H1 (cell line): ENCODE results near the gene AHRR. TPM values are rescaled to one million over a fixed set of nuclear protein-coding genes. Genes with fewer than 3 reads are reported as not detected.

Source experiments
- CTCF ChIA-PET: fragments of 300-600 bp; sonication (Branson Sonifier 250); formaldehyde crosslinking; loops from one replicate; lab custom pipeline; 2021; ENCODE audit not compliant: partially characterized antibody; lab: Charles Lee
- POLR2A ChIA-PET: fragments of 300-600 bp; sonication (Branson Sonifier 250); formaldehyde crosslinking; loops from one replicate; lab custom pipeline; 2021; ENCODE audit warnings: inconsistent platforms; ENCODE audit not compliant: partially characterized antibody; lab: Charles Lee
- DNase-seq, 2 experiments: peaks; one replicate each; pipeline versions ENCODE4 v3.0.0 to v3.0.0-alpha.2; 2010 to 2022; ENCODE audit warnings: low spot score in 2 of 2, low read depth in 1 of 2, mixed read lengths in 1 of 2
- FAIRE-seq: peaks from 2 replicates; lab custom pipeline; 2011; peaks lifted over from hg19 to GRCh38; lab: Jason Lieb, UNC
- H2AFZ ChIP-seq: 2 replicates; pipeline ENCODE4 v1.8.1; 2012; ENCODE audit warnings: low read length, inconsistent platforms
- H2AK5ac ChIP-seq: 2 replicates; pipeline ENCODE4 v1.6.1; 2013; ENCODE audit warnings: low read depth, low read length
- H2BK120ac ChIP-seq: replicated peaks from 2 replicates; pipeline ENCODE3; 2013; ENCODE audit warnings: low read depth, low read length, inconsistent platforms
- H2BK12ac ChIP-seq: 2 replicates; pipeline ENCODE4 v1.6.1; 2013; ENCODE audit warnings: low read depth, low read length
- H2BK15ac ChIP-seq: 2 replicates; pipeline ENCODE4 v1.6.1; 2013; ENCODE audit warnings: low read length
- H2BK20ac ChIP-seq: 2 replicates; pipeline ENCODE4 v1.6.1; 2013; ENCODE audit warnings: low read length
- H2BK5ac ChIP-seq: 2 replicates; pipeline ENCODE4 v1.6.1; 2013; ENCODE audit warnings: low read depth, low read length
- H3K14ac ChIP-seq: 2 replicates; pipeline ENCODE4 v1.6.1; 2013; ENCODE audit warnings: inconsistent platforms; ENCODE audit not compliant: insufficient read length
- H3K18ac ChIP-seq: 2 replicates; pipeline ENCODE4 v1.6.1; 2013; ENCODE audit warnings: low read length; ENCODE audit errors: extremely low read depth
- H3K23ac ChIP-seq: 2 replicates; pipeline ENCODE4 v1.6.1; 2013; ENCODE audit warnings: inconsistent platforms; ENCODE audit not compliant: insufficient read length
- H3K23me2 ChIP-seq: 2 replicates; pipeline ENCODE4 v1.6.1; 2013; ENCODE audit warnings: low read depth, low read length
- H3K27ac ChIP-seq: 2 replicates; pipeline ENCODE4 v1.6.1; 2011; ENCODE audit warnings: low read depth, low read length, inconsistent platforms
- H3K27me3 ChIP-seq, 4 experiments: replicated peaks in 1 of 4; 1 replicate in 1 of 4; 2 replicates in 3 of 4; pipeline versions ENCODE4 v1.6.1 to v1.8.1; 2011 to 2013; ENCODE audit warnings: low read length in 3 of 4, mild to moderate bottlenecking in 3 of 4, inconsistent platforms in 2 of 4, mixed read lengths in 2 of 4, moderate library complexity in 1 of 4; ENCODE audit not compliant: control insufficient read depth in 3 of 4, insufficient read depth in 3 of 4; ENCODE audit errors: extremely low read depth in 1 of 4
- H3K36me3 ChIP-seq, 4 experiments: 2 replicates each; pipeline versions ENCODE4 v1.6.1 to v1.8.1; 2011 to 2013; ENCODE audit warnings: mild to moderate bottlenecking in 4 of 4, low read length in 3 of 4, moderate library complexity in 2 of 4, control low read depth in 1 of 4, inconsistent platforms in 1 of 4; ENCODE audit not compliant: insufficient read depth in 4 of 4, control insufficient read depth in 2 of 4
- H3K4ac ChIP-seq: replicated peaks from 2 replicates; pipeline ENCODE3; 2013; ENCODE audit warnings: low read length, low read depth, mixed read lengths, inconsistent platforms; ENCODE audit not compliant: insufficient read length
- H3K4me1 ChIP-seq, 4 experiments: replicated peaks in 1 of 4; 1 replicate in 1 of 4; 2 replicates in 3 of 4; pipeline versions ENCODE4 v1.6.1 to v1.8.1; 2011 to 2013; ENCODE audit warnings: low read length in 3 of 4, inconsistent platforms in 2 of 4, mixed read lengths in 1 of 4; ENCODE audit not compliant: insufficient read depth in 4 of 4, control insufficient read depth in 3 of 4
- H3K4me2 ChIP-seq, 2 experiments: 2 replicates each; pipeline versions ENCODE4 v1.6.1 to v1.8.1; 2011 to 2013; ENCODE audit warnings: low read depth in 2 of 2, low read length in 2 of 2, control low read depth in 1 of 2, inconsistent platforms in 1 of 2, mild to moderate bottlenecking in 1 of 2; ENCODE audit not compliant: insufficient read depth in 1 of 2
- H3K4me3 ChIP-seq, 4 experiments: fragments of 200-600, 300-600 bp in 1 of 4; sonication (generic), shearing (Covaris generic), sonication (Bioruptor Twin) in 1 of 4; 2 replicates each; pipeline versions ENCODE4 v1.5.1 to v1.8.1; 2011 to 2016; ENCODE audit warnings: low read length in 4 of 4, low read depth in 3 of 4, control low read depth in 2 of 4, inconsistent platforms in 2 of 4, mild to moderate bottlenecking in 2 of 4, mixed read lengths in 1 of 4, moderate library complexity in 1 of 4; ENCODE audit not compliant: insufficient read depth in 2 of 4; ENCODE audit errors: extremely low read depth in 1 of 4
- H3K56ac ChIP-seq: replicated peaks from 2 replicates; pipeline ENCODE3; 2013; ENCODE audit warnings: low read depth, mild to moderate bottlenecking, mixed read lengths, low read length, inconsistent platforms; ENCODE audit not compliant: insufficient read length
- H3K79me1 ChIP-seq: 2 replicates; pipeline ENCODE4 v1.6.1; 2013; ENCODE audit warnings: low read depth, low read length, control low read depth
- H3K79me2 ChIP-seq, 2 experiments: 2 replicates each; pipeline versions ENCODE4 v1.6.1 to v1.8.1; 2012 to 2013; ENCODE audit warnings: low read length in 2 of 2, mild to moderate bottlenecking in 2 of 2, inconsistent platforms in 1 of 2; ENCODE audit not compliant: insufficient read depth in 2 of 2, control insufficient read depth in 1 of 2
- H3K9ac ChIP-seq, 4 experiments: replicated peaks in 1 of 4; 1 replicate in 1 of 4; 2 replicates in 3 of 4; pipeline versions ENCODE4 v1.6.1 to v1.8.1; 2011 to 2013; ENCODE audit warnings: low read depth in 3 of 4, low read length in 3 of 4, control low read depth in 2 of 4, mild to moderate bottlenecking in 2 of 4, moderate library complexity in 2 of 4, inconsistent platforms in 1 of 4; ENCODE audit errors: extremely low read depth in 1 of 4
- H3K9me3 ChIP-seq, 2 experiments: 2 replicates each; pipeline versions ENCODE4 v1.6.1 to v1.8.1; 2012 to 2013; ENCODE audit warnings: mild to moderate bottlenecking in 2 of 2, moderate library complexity in 2 of 2, control low read depth in 1 of 2, inconsistent platforms in 1 of 2, low read depth in 1 of 2, low read length in 1 of 2, mixed read lengths in 1 of 2; ENCODE audit not compliant: insufficient read depth in 2 of 2
- H4K20me1 ChIP-seq, 2 experiments: replicated peaks in 1 of 2; 2 replicates each; pipeline versions ENCODE3 to v1.8.1; 2011 to 2013; ENCODE audit warnings: inconsistent platforms in 2 of 2, low read length in 2 of 2, mild to moderate bottlenecking in 1 of 2; ENCODE audit not compliant: insufficient read depth in 2 of 2, control insufficient read depth in 1 of 2
- H4K5ac ChIP-seq: 2 replicates; pipeline ENCODE4 v1.6.1; 2013; ENCODE audit warnings: low read length, low read depth, mixed read lengths, inconsistent platforms; ENCODE audit not compliant: insufficient read length
- H4K8ac ChIP-seq: 2 replicates; pipeline ENCODE4 v1.8.0; 2013; ENCODE audit warnings: mild to moderate bottlenecking, moderate library complexity, low read length, inconsistent platforms; ENCODE audit not compliant: insufficient read depth; ENCODE audit errors: extremely low read depth
- H4K91ac ChIP-seq: replicated peaks from 2 replicates; pipeline ENCODE3; 2013; ENCODE audit warnings: low read length, mixed read lengths, inconsistent platforms; ENCODE audit not compliant: insufficient read length
- CBX8 ChIP-seq: fragments of 300-800, 300-1000 bp; sonication (generic); IDR thresholded peaks from 2 replicates; pipeline ENCODE4 v1.7.1; 2016; ENCODE audit warnings: low read depth, low read length, borderline replicate concordance
- EGR1 ChIP-seq: IDR thresholded peaks from 2 replicates; pipeline ENCODE4 v1.6.1; 2011; ENCODE audit warnings: low read depth, low read length, borderline replicate concordance
- EZH2 ChIP-seq: fragments of 200-600 bp; sonication (generic); IDR thresholded peaks from 2 replicates; pipeline ENCODE4 v1.7.1; 2012; ENCODE audit warnings: low read depth, mild to moderate bottlenecking, moderate library complexity, low read length, inconsistent platforms; ENCODE audit not compliant: severe bottlenecking
- GABPA ChIP-seq: IDR thresholded peaks from 2 replicates; pipeline ENCODE4 v1.6.1; 2011; ENCODE audit warnings: mild to moderate bottlenecking, low read length, moderate library complexity, borderline replicate concordance; ENCODE audit not compliant: insufficient read depth
- NRF1 ChIP-seq: IDR thresholded peaks from 2 replicates; pipeline ENCODE4 v1.6.1; 2011; ENCODE audit warnings: mild to moderate bottlenecking, low read depth, low read length, improper control_type of control experiment
- RBBP5 ChIP-seq: IDR thresholded peaks from 2 replicates; pipeline ENCODE4 v1.7.1; 2012; ENCODE audit warnings: low read depth, mild to moderate bottlenecking, inconsistent platforms, low read length, moderate library complexity, borderline replicate concordance
- SAP30 ChIP-seq: fragments of 300-600 bp; sonication (generic); IDR thresholded peaks from 2 replicates; pipeline ENCODE4 v1.7.1; 2012; ENCODE audit warnings: low read length, moderate library complexity, mild to moderate bottlenecking, inconsistent platforms; ENCODE audit not compliant: insufficient read depth, insufficient replicate concordance
- SIN3A ChIP-seq, 2 experiments: IDR thresholded peaks in 1 of 2; conservative IDR thresholded peaks in 1 of 2; 2 replicates each; pipeline ENCODE4 v1.6.1; 2011 to 2012; ENCODE audit warnings: low read length in 2 of 2, improper control_type of control experiment in 1 of 2, low read depth in 1 of 2, mild to moderate bottlenecking in 1 of 2
- TAF1 ChIP-seq: IDR thresholded peaks from 2 replicates; pipeline ENCODE4 v1.6.1; 2011; ENCODE audit warnings: mild to moderate bottlenecking, low read depth, low read length
- WGBS, 2 experiments: shearing (Covaris generic) in 1 of 2; methylation state at CpG; one replicate each; pipeline versions ENCODE4 v1.1.6 to v1.1.7; 2013 to 2015; ENCODE audit warnings: low lambda C conversion rate in 2 of 2, mixed read lengths in 2 of 2, inconsistent platforms in 1 of 2, low coverage in 1 of 2, missing lambda C conversion rate in 1 of 2; ENCODE audit not compliant: insufficient replicate concordance in 2 of 2, insufficient coverage in 1 of 2, insufficient read length in 1 of 2; ENCODE audit errors: extremely low coverage in 1 of 2, missing lambda C conversion rate in 1 of 2; 5-methylcytosine and 5-hydroxymethylcytosine counted together
- polyA plus RNA-seq, 7 experiments: library from polyadenylated mRNA; depleted of rRNA in 3 of 7; stranded (reverse) in 5 of 7; unstranded in 2 of 7; fragments of >200 nt in 5 of 7; fragments of 200-250 nt in 2 of 7; gene quantifications; 1 replicate in 5 of 7; 2 replicates in 1 of 7; 4 replicates in 1 of 7; pipeline versions ENCODE4 v1.2.1 to v1.2.3, GENCODE V29; 2011 to 2013; ENCODE audit warnings: missing spikeins in 2 of 7, mixed read lengths in 2 of 7
- total RNA-seq: library from RNA; stranded (reverse); fragmentation: NEBNext Ultra II Directional; extraction: Animal tissue kit (Norgen Biotek cat#: 25700); gene quantifications from 2 replicates; pipeline ENCODE4 v1.2.1, GENCODE V29; 2021

AHRR gene
- total and polyA plus RNA-seq, 2 of the 8 experiments (the other 6 are each of a cell fraction or from before 2014, with no cell fraction given): 0.41 to 0.80 TPM

DNA sequence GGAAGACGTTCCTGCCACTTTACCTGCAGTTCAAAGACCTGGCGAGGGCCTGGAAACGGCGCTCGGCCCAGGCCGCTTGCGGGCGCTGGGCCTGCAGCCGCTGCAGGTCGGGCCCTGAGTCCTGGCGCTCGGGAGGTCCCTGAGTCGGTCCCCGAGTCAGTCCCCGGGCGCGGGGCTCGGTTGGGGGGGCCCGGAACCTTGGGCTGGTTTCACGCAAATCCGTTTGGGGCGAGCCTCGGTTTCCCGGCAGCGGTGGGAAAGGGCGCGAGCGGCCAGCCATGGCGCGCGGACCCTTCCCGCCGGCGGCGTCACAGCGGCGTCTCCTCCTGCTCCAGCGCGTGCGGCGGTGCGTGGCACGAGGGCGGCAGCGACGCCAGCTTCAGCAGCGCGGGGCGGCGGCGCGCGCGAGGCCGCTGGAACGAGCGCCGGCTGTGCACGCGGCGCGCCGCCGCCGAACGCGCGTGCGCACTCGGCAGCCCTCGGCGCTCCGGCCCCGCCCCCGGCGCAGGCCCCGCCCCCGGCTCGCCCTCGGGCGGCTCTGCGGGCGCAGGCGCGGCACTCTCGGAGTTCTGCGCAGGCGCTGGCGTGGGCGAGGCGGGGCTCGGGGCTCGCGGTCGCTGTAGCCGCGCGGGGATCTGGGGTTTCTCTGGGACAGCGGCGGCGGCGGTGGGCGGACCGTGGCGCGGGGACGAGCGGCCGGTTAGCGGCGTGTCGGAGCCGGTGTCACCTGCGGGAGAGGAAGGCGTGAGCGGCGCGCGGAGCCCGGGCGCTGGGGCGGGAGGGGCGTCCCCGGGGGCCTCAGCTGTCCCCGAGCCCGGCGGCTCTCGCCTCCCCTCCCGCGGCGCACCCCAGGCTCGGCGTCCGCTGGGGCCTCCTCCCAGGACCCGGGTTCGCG is 151.4 kb downstream of the AHRR start:
- Histone ChIP-seq H3K4me1 (peaks cover 0 to 11% (median 6%) of the 10 kb centered on the region in 4 experiments; a peak in 4 of 7 replicates), H3K79me2 (no peaks in the 10 kb centered on the region), H3K4me2 (peak overlapping the region; percentile 44 to 98), H3K18ac (peak overlapping the region; percentile 60), H3K36me3 (0 out of 8 replicates have a peak, but pooled peaks cover 0 to 2% (median 0%) of the 10 kb centered on the region in 4 experiments), H3K27ac (no peak overlapping the region), H3K4me3 (peak overlapping the region; percentile 63 to 76 (median 64)), H4K5ac (peak overlapping the region; percentile 86), H2BK20ac (no peak overlapping the region), H4K91ac (peak overlapping the region; percentile 54), H2AFZ (no peak overlapping the region; the same call in 1 of the 2 replicates), H3K56ac (peak overlapping the region; percentile 59), H3K79me1 (no peaks in the 10 kb centered on the region; the same call in 1 of the 2 replicates), H3K9me3 (no peaks in the 10 kb centered on the region), H4K8ac (peak overlapping the region; percentile 96), H3K14ac (no peak overlapping the region), H3K4ac (no peak overlapping the region), H3K23ac (no peak overlapping the region), H3K23me2 (peaks cover 15% of the 10 kb centered on the region; the same call in 1 of the 2 replicates), H2BK12ac (no peak overlapping the region), H4K20me1 (peaks cover 4 to 23% of the 10 kb centered on the region in 2 experiments), H2AK5ac (no peak overlapping the region), H3K27me3 (peaks cover 13 to 35% (median 28%) of the 10 kb centered on the region in 4 experiments), H2BK5ac (no peak overlapping the region), H3K9ac (peak overlapping the region in 3 of 4 experiments; percentile 51 to 86 (median 56); a peak in 4 of 7 replicates), H2BK120ac (no peak overlapping the region), H2BK15ac (no peak overlapping the region)
- DNase-seq: peak in 1 of 2 experiments; percentile 90
- POLR2A ChIA-PET: interaction anchor here (1.1 to 2.0 kb wide), 8 partner anchors 12 to 56 kb away, joined by 3 to 6 read pairs (median 4); no protein-coding TSS in a partner anchor
- CTCF ChIA-PET: interaction anchor here (0.7 to 1.4 kb wide), 4 partner anchors 27 to 42 kb away, joined by 3 to 7 read pairs (median 4); no protein-coding TSS in a partner anchor
- 1% methylated on average over 30 of the region's 137 CpGs; no CpG with 5 or more reads in 1 of the 2 experiments for WGBS, 2 experiments
- FAIRE-seq: no peak
- TF ChIP-seq SAP30 (no peak), NRF1 (peak; percentile 73), EGR1 (no peak), RBBP5 (no peak), SIN3A (conservative IDR thresholded peaks at IDR 0.05 in 1 of 2, IDR thresholded peaks at IDR 0.05 in 1 of 2; ENCODE audit: low read depth in 1 of 2, low read length in 2 of 2) (0 out of 4 replicates have a peak, but pooled peaks of 1 of the 2 experiments have one; percentile 14), EZH2 (no peak), GABPA (no peak), CBX8 (no peak), TAF1 (peak; percentile 56)
